CD14-positive monocyte (primary cell): Measurements from ENCODE around the gene BRMS1. TPM values are rescaled to one million over a fixed set of nuclear protein-coding genes. Genes with fewer than 3 reads are reported as not detected.

Experiments used
- DNase-seq, 3 donors: peaks; one replicate each; pipeline ENCODE4 v3.0.0-alpha.2; 2011 to 2022
- H2AFZ ChIP-seq: 2 replicates; pipeline ENCODE4 v1.6.0; 2012; ENCODE audit warnings: mild to moderate bottlenecking, low read depth, low read length, inconsistent platforms; ENCODE audit not compliant: insufficient read depth, poor library complexity, severe bottlenecking
- H3K27ac ChIP-seq, 2 donors: 1 replicate in 1 of 2; 2 replicates in 1 of 2; pipeline ENCODE4 v1.5.1; 2012 to 2013; ENCODE audit warnings: low read length in 2 of 2, control low read depth in 1 of 2, inconsistent platforms in 1 of 2, low read depth in 1 of 2, mild to moderate bottlenecking in 1 of 2
- H3K27me3 ChIP-seq, 2 donors: one replicate each; pipeline versions ENCODE4 v1.6.0 to v1.6.1; 2011 to 2013; ENCODE audit warnings: low read length in 2 of 2; ENCODE audit not compliant: control insufficient read depth in 2 of 2, insufficient read depth in 2 of 2
- H3K36me3 ChIP-seq, 2 donors: replicated peaks in 1 of 2; 1 replicate in 1 of 2; 2 replicates in 1 of 2; pipeline versions ENCODE4 v1.5.1 to v1.6.1; 2012 to 2013; ENCODE audit warnings: low read length in 2 of 2, control low read depth in 1 of 2, inconsistent platforms in 1 of 2, mild to moderate bottlenecking in 1 of 2; ENCODE audit not compliant: insufficient read depth in 2 of 2, control insufficient read depth in 1 of 2
- H3K4me1 ChIP-seq, 2 donors: 1 replicate in 1 of 2; 2 replicates in 1 of 2; pipeline versions ENCODE4 v1.5.1 to v1.6.1; 2012 to 2013; ENCODE audit warnings: low read length in 2 of 2, control low read depth in 1 of 2, inconsistent platforms in 1 of 2, mild to moderate bottlenecking in 1 of 2, moderate library complexity in 1 of 2; ENCODE audit not compliant: insufficient read depth in 2 of 2, control insufficient read depth in 1 of 2
- H3K4me2 ChIP-seq: replicated peaks from 2 replicates; pipeline ENCODE3; 2012; ENCODE audit warnings: low read length, moderate library complexity, mild to moderate bottlenecking; ENCODE audit not compliant: poor library complexity, severe bottlenecking; ENCODE audit errors: extremely low read depth
- H3K4me3 ChIP-seq, 3 experiments: fragments of 200-600 bp in 1 of 3; sonication (generic) in 1 of 3; replicated peaks in 1 of 3; 1 replicate in 2 of 3; 2 replicates in 1 of 3; pipeline ENCODE4 v1.5.1; 2011 to 2013; ENCODE audit warnings: low read length in 3 of 3, mild to moderate bottlenecking in 3 of 3, control low read depth in 2 of 3, low read depth in 2 of 3, inconsistent platforms in 1 of 3, moderate library complexity in 1 of 3
- H3K79me2 ChIP-seq: 2 replicates; pipeline ENCODE4 v1.6.0; 2012; ENCODE audit warnings: mild to moderate bottlenecking, control low read depth, inconsistent platforms, low read length, moderate library complexity; ENCODE audit not compliant: insufficient read depth
- H3K9ac ChIP-seq: 2 replicates; pipeline ENCODE4 v1.6.0; 2017; ENCODE audit warnings: low read length, mild to moderate bottlenecking; ENCODE audit not compliant: insufficient read depth, poor library complexity, severe bottlenecking
- H3K9me3 ChIP-seq, 2 donors: replicated peaks in 1 of 2; 1 replicate in 1 of 2; 2 replicates in 1 of 2; pipeline versions ENCODE4 v1.5.1 to v1.6.1; 2012 to 2013; ENCODE audit warnings: low read length in 2 of 2, control low read depth in 1 of 2; ENCODE audit not compliant: control insufficient read depth in 1 of 2, insufficient read depth in 1 of 2
- H4K20me1 ChIP-seq: 2 replicates; pipeline ENCODE4 v1.6.0; 2012; ENCODE audit warnings: mild to moderate bottlenecking, low read length, control low read depth, moderate library complexity; ENCODE audit not compliant: insufficient read depth
- H3K27ac Mint-ChIP-seq, 7 donors: one replicate each; pipeline ENCODE4 v1.8.0; 2020; ENCODE audit warnings: mild to moderate bottlenecking in 7 of 7, mixed read lengths in 7 of 7, moderate library complexity in 6 of 7, inconsistent platforms in 2 of 7
- H3K27me3 Mint-ChIP-seq, 3 donors: one replicate each; pipeline ENCODE4 v1.8.0; 2021 to 2022; ENCODE audit warnings: low read depth in 3 of 3, mild to moderate bottlenecking in 3 of 3, mixed read lengths in 3 of 3, moderate library complexity in 3 of 3, inconsistent platforms in 1 of 3
- H3K36me3 Mint-ChIP-seq, 2 donors: one replicate each; pipeline ENCODE4 v1.8.0; 2020; ENCODE audit warnings: mixed read lengths in 2 of 2, inconsistent platforms in 1 of 2, mild to moderate bottlenecking in 1 of 2
- H3K4me1 Mint-ChIP-seq: one replicate; pipeline ENCODE4 v1.8.0; 2020; ENCODE audit warnings: mild to moderate bottlenecking, mixed read lengths
- H3K4me3 Mint-ChIP-seq, 2 donors: one replicate each; pipeline ENCODE4 v1.8.0; 2020; ENCODE audit warnings: mild to moderate bottlenecking in 2 of 2, mixed read lengths in 2 of 2, moderate library complexity in 1 of 2
- H3K9me3 Mint-ChIP-seq, 7 donors: one replicate each; pipeline ENCODE4 v1.8.0; 2020 to 2022; ENCODE audit warnings: mixed read lengths in 7 of 7, mild to moderate bottlenecking in 6 of 7, moderate library complexity in 6 of 7, inconsistent platforms in 2 of 7
- CTCF ChIP-seq: fragments of 200-600 bp; IDR thresholded peaks from one replicate; pipeline ENCODE4 v1.8.0; 2022; ENCODE audit warnings: antibody characterized with exemption, mild to moderate bottlenecking
- WGBS: methylation state at CpG from one replicate; pipeline ENCODE4 v1.1.5; 2013; ENCODE audit warnings: missing lambda C conversion rate; ENCODE audit not compliant: insufficient coverage; 5-methylcytosine and 5-hydroxymethylcytosine counted together
- intact Hi-C, 2 donors: fragments of 100-400 bp; cut with micrococcal nuclease; formaldehyde crosslinking; loops; one replicate each; pipeline versions ENCODE4 v1.15.0 to v1.15.1; 2023
- polyA plus RNA-seq, 3 donors: library from polyadenylated mRNA; depleted of rRNA in 1 of 3; unstranded in 2 of 3; stranded (reverse) in 1 of 3; fragments of 300-500 nt in 2 of 3; fragments of >200 nt in 1 of 3; fragmentation: Illumina TruSeq in 2 of 3; gene quantifications; 1 replicate in 2 of 3; 2 replicates in 1 of 3; pipeline ENCODE4 v1.2.3, GENCODE V29; 2012 to 2021
- small RNA-seq: library from RNA; depleted of rRNA; stranded (forward); fragments of <200 nt; gene quantifications from one replicate; pipeline ENCODE3, GENCODE V24; 2012; ENCODE audit warnings: low read depth; ENCODE audit not compliant: insufficient read length

BRMS1 gene
- polyA plus RNA-seq, 3 donors = 49.0 to 65.2 (median 62.0) TPM

- peak overlapping the region; percentile 95 for H3K4me2 ChIP-seq
- peaks cover 0 to 11% of the 10 kb centered on the region in 2 donors for H3K9me3 ChIP-seq
- no peaks in the 10 kb centered on the region for H3K79me2 ChIP-seq
- peak overlapping the region; percentile 84 for H2AFZ ChIP-seq
- peak overlapping the region; percentile 75 for H3K9ac ChIP-seq
- TF ChIP-seq CTCF = no peak
- DNase-seq = no peak
- H3K27me3 Mint-ChIP-seq = peaks cover 25 to 34% (median 32%) of the 10 kb centered on the region in 3 donors
- WGBS = 40% methylated on average over 17 of the region's 20 CpGs
- intact Hi-C loops = loop anchor here in 1 of 2 donors (2.0 kb wide), 1 partner anchor 19 kb away; the partner anchor contains the start of gene RAB1B
- H3K27ac ChIP-seq = peak overlapping the region; percentile 37 to 74
- H3K9me3 Mint-ChIP-seq = peaks cover 0 to 6% (median 4%) of the 10 kb centered on the region in 7 donors
- H3K27ac Mint-ChIP-seq = peak overlapping the region; percentile 82 to 90 (median 84)
- peaks cover 9 to 20% of the 10 kb centered on the region in 2 donors for H3K36me3 Mint-ChIP-seq
- peak overlapping the region; percentile 86 to 94 for H3K4me3 Mint-ChIP-seq
- peaks cover 24 to 33% of the 10 kb centered on the region in 2 donors for H3K27me3 ChIP-seq
- peaks cover 3 to 14% of the 10 kb centered on the region in 2 donors for H3K36me3 ChIP-seq
- H3K4me3 ChIP-seq = peak overlapping the region; percentile 77 to 84 (median 81)
- H3K4me1 Mint-ChIP-seq = peaks cover 37% of the 10 kb centered on the region
- peaks cover 37 to 44% of the 10 kb centered on the region in 2 donors for H3K4me1 ChIP-seq
- peaks cover 13% of the 10 kb centered on the region for H4K20me1 ChIP-seq
Measured at GRCh38 chr11:66287889-66288670, 56.8 kb downstream of the BRMS1 start.

Small RNA genes lying within 50 kb of the gene (small RNA-seq; reads per million reads assigned to genes)
- gene RF00017 (not detected), gene RNU1-84P (not detected)

Other genes with a start within 250 kb of the BRMS1 start
- gene KLC2, start 87.4 kb downstream of the BRMS1 start, polyA plus RNA-seq = 1 to 10 TPM in 1 of 3 donors, under 1 TPM in 2; 0.67 to 2.9 (median 0.90) TPM
- gene RAB1B, start 76.5 kb downstream of the BRMS1 start, polyA plus RNA-seq = 10 to 100 TPM; 17.9 to 90.5 (median 18.8) TPM
- gene CNIH2, start 66.9 kb downstream of the BRMS1 start, polyA plus RNA-seq = 1 to 10 TPM in 1 of 3 donors, not detected in 2; 1.2 TPM
- gene YIF1A, start 56.0 kb downstream of the BRMS1 start, polyA plus RNA-seq = 10 to 100 TPM; 50.0 to 81.1 (median 63.8) TPM
- not detected for gene TMEM151A, start 53.2 kb downstream of the BRMS1 start, polyA plus RNA-seq
- under 1 TPM in 2 of 3 donors, not detected in 1; 0.05 to 0.13 TPM for gene CD248, start 28.1 kb downstream of the BRMS1 start, polyA plus RNA-seq
- gene RIN1, start 8.7 kb downstream of the BRMS1 start, polyA plus RNA-seq = 10 to 100 TPM in 1 of 3 donors, 1 to 10 TPM in 2; 6.1 to 15.4 (median 7.6) TPM
- 1 to 10 TPM in 2 of 3 donors, under 1 TPM in 1; 0.75 to 1.7 (median 1.7) TPM for gene B4GAT1, start 2.5 kb upstream of the BRMS1 start, polyA plus RNA-seq
- 1 to 10 TPM in 1 of 3 donors, under 1 TPM in 1, not detected in 1; 0.11 to 1.3 TPM for gene SLC29A2, start 26.7 kb upstream of the BRMS1 start, polyA plus RNA-seq
- gene NPAS4, start 75.9 kb upstream of the BRMS1 start, polyA plus RNA-seq = not detected
- 10 to 100 TPM; 14.7 to 64.6 (median 59.6) TPM for gene MRPL11, start 93.7 kb upstream of the BRMS1 start, polyA plus RNA-seq
- 10 to 100 TPM; 11.3 to 13.2 (median 12.6) TPM for gene PELI3, start 121.8 kb upstream of the BRMS1 start, polyA plus RNA-seq
- gene DPP3, start 135.3 kb upstream of the BRMS1 start, polyA plus RNA-seq = 10 to 100 TPM; 22.4 to 37.0 (median 26.7) TPM
- gene BBS1, start 165.5 kb upstream of the BRMS1 start, polyA plus RNA-seq = 1 to 10 TPM; 1.3 to 8.5 (median 3.5) TPM
- 10 to 100 TPM; 10.9 to 14.0 (median 11.9) TPM for gene ZDHHC24, start 200.9 kb upstream of the BRMS1 start, polyA plus RNA-seq
- not detected for gene ACTN3, start 201.8 kb upstream of the BRMS1 start, polyA plus RNA-seq
- 1 to 10 TPM; 1.5 to 3.5 (median 2.3) TPM for gene CTSF, start 223.5 kb upstream of the BRMS1 start, polyA plus RNA-seq
- not detected for gene CCDC87, start 248.0 kb upstream of the BRMS1 start, polyA plus RNA-seq
- gene CCS, start 248.1 kb upstream of the BRMS1 start, polyA plus RNA-seq = 10 to 100 TPM; 26.9 to 67.9 (median 37.0) TPM